B cell (primary cell): ENCODE results near the gene TSPAN5. TPM values are rescaled to one million over a fixed set of nuclear protein-coding genes. Genes with fewer than 3 reads are reported as not detected.

Experiments
- ATAC-seq: fragments of 200-7000 bp; cut with Tn5 transposase; one replicate; pipeline ENCODE4 v1.10.0; 2021; ENCODE audit warnings: low read depth, mild to moderate bottlenecking, moderate number of reproducible peaks, moderate library complexity
- CTCF ChIA-PET: fragments of 350-600 bp; sonication (Branson Sonifier 250); formaldehyde crosslinking; loops from one replicate; lab custom pipeline; 2021; ENCODE audit warnings: antibody characterized with exemption, inconsistent platforms; lab: Charles Lee
- POLR2A ChIA-PET: fragments of 350-600 bp; sonication (Branson Sonifier 250); formaldehyde crosslinking; loops from one replicate; lab custom pipeline; 2021; ENCODE audit warnings: antibody characterized with exemption; lab: Charles Lee
- DNase-seq: peaks from one replicate; pipeline ENCODE4 v3.0.0; 2013
- H2AFZ ChIP-seq: 2 replicates; pipeline ENCODE4 v1.6.1; 2012; ENCODE audit warnings: mild to moderate bottlenecking, low read depth, low read length; ENCODE audit not compliant: insufficient read depth, poor library complexity, severe bottlenecking
- H3K27ac ChIP-seq, 2 donors: 1 replicate in 1 of 2; 2 replicates in 1 of 2; pipeline ENCODE4 v1.5.1; 2012 to 2013; ENCODE audit warnings: low read length in 2 of 2, mild to moderate bottlenecking in 2 of 2, moderate library complexity in 1 of 2
- H3K27me3 ChIP-seq, 4 experiments: fragments of 200-600 bp in 1 of 4; sonication (generic) in 1 of 4; replicated peaks in 1 of 4; 1 replicate in 2 of 4; 2 replicates in 2 of 4; pipeline versions ENCODE4 v1.6.1 to v1.7.0; 2013 to 2016; ENCODE audit warnings: low read length in 3 of 4, mild to moderate bottlenecking in 2 of 4, mixed read lengths in 1 of 4, moderate library complexity in 1 of 4; ENCODE audit not compliant: insufficient read depth in 4 of 4, control insufficient read depth in 3 of 4; ENCODE audit errors: control extremely low read depth in 1 of 4
- H3K36me3 ChIP-seq, 2 experiments: replicated peaks in 1 of 2; 1 replicate in 1 of 2; 2 replicates in 1 of 2; pipeline versions ENCODE4 v1.6.1 to v1.7.1; 2013; ENCODE audit warnings: low read length in 1 of 2; ENCODE audit not compliant: insufficient read depth in 2 of 2, control insufficient read depth in 1 of 2; ENCODE audit errors: control extremely low read depth in 1 of 2, extremely low read depth in 1 of 2
- H3K4me1 ChIP-seq, 2 donors: fragments of 200-600 bp in 1 of 2; sonication (generic) in 1 of 2; 1 replicate in 1 of 2; 2 replicates in 1 of 2; pipeline versions ENCODE4 v1.5.1 to v1.6.1; 2013 to 2017; ENCODE audit warnings: low read length in 2 of 2; ENCODE audit not compliant: control insufficient read depth in 2 of 2, insufficient read depth in 2 of 2
- H3K4me2 ChIP-seq: replicated peaks from 2 replicates; pipeline ENCODE3; 2012; ENCODE audit warnings: mild to moderate bottlenecking, low read depth, low read length; ENCODE audit not compliant: poor library complexity, severe bottlenecking
- H3K4me3 ChIP-seq, 5 experiments: fragments of 200-600 bp in 1 of 5; sonication (generic) in 1 of 5; 1 replicate in 3 of 5; 2 replicates in 2 of 5; pipeline versions ENCODE4 v1.5.1 to v1.7.0; 2011 to 2016; ENCODE audit warnings: low read length in 4 of 5, mild to moderate bottlenecking in 4 of 5, low read depth in 2 of 5, control low read depth in 1 of 5, moderate library complexity in 1 of 5; ENCODE audit not compliant: insufficient read depth in 1 of 5; ENCODE audit errors: control extremely low read depth in 1 of 5, extremely low read depth in 1 of 5
- H3K79me2 ChIP-seq: fragments of 200-600 bp; sonication (generic); one replicate; pipeline ENCODE4 v1.6.0; 2016; ENCODE audit warnings: low read length; ENCODE audit not compliant: control insufficient read depth, insufficient read depth
- H3K9ac ChIP-seq: fragments of 200-600 bp; sonication (generic); 2 replicates; pipeline ENCODE4 v1.6.1; 2017; ENCODE audit warnings: mild to moderate bottlenecking, low read length, moderate library complexity
- H3K9me3 ChIP-seq, 3 donors: one replicate each; pipeline versions ENCODE4 v1.6.1 to v1.7.1; 2013; ENCODE audit warnings: low read length in 2 of 3; ENCODE audit not compliant: control insufficient read depth in 2 of 3, insufficient read depth in 1 of 3; ENCODE audit errors: control extremely low read depth in 1 of 3
- H4K20me1 ChIP-seq: 2 replicates; pipeline ENCODE4 v1.6.0; 2012; ENCODE audit warnings: mild to moderate bottlenecking, low read length; ENCODE audit not compliant: insufficient read depth, control insufficient read depth, poor library complexity, severe bottlenecking
- H3K27ac Mint-ChIP-seq: one replicate; pipeline ENCODE4 v1.8.0; 2021; ENCODE audit warnings: mixed read lengths
- H3K27me3 Mint-ChIP-seq: one replicate; pipeline ENCODE4 v1.8.0; 2021; ENCODE audit warnings: mixed read lengths
- H3K4me1 Mint-ChIP-seq: one replicate; pipeline ENCODE4 v1.8.0; 2021; ENCODE audit warnings: mixed read lengths
- H3K4me3 Mint-ChIP-seq: one replicate; pipeline ENCODE4 v1.8.0; 2021; ENCODE audit warnings: mixed read lengths
- H3K9me3 Mint-ChIP-seq: one replicate; pipeline ENCODE4 v1.8.0; 2022; ENCODE audit warnings: mixed read lengths; ENCODE audit not compliant: insufficient read depth
- EZH2 ChIP-seq: IDR thresholded peaks from 2 replicates; pipeline ENCODE4 v1.6.1; 2012; ENCODE audit warnings: borderline replicate concordance, low read depth, mild to moderate bottlenecking, moderate library complexity, low read length; ENCODE audit not compliant: insufficient read depth, poor library complexity, severe bottlenecking
- WGBS: methylation state at CpG from one replicate; pipeline ENCODE4 v1.1.5; 2013; ENCODE audit warnings: missing lambda C conversion rate; ENCODE audit not compliant: insufficient coverage; 5-methylcytosine and 5-hydroxymethylcytosine counted together
- intact Hi-C: fragments of 100-400 bp; cut with micrococcal nuclease; formaldehyde crosslinking; loops from one replicate; pipeline ENCODE4 v1.10.0; 2022
- polyA plus RNA-seq: library from polyadenylated mRNA; depleted of rRNA; stranded (reverse); fragments of >200 nt; gene quantifications from 2 replicates; pipeline ENCODE4 v1.2.3, GENCODE V29; 2012
- total RNA-seq, 2 donors: library from RNA; stranded (reverse); fragments of 120-200 nt in 1 of 2; gene quantifications; 1 replicate in 1 of 2; 2 replicates in 1 of 2; pipeline versions ENCODE4 v1.2.3 to v1.2.4, GENCODE V29; 2013 to 2022
- TF ChIP-seq, protein P1 (sequence below): fragments of 200-600 bp; IDR thresholded peaks from one replicate; pipeline ENCODE4 v1.8.0; 2022; ENCODE audit warnings: antibody characterized with exemption, mild to moderate bottlenecking

TSPAN5 gene
- total and polyA plus RNA-seq, 2 donors (not counting 1 experiment from before 2014, with no cell fraction given): 2.6 to 5.3 TPM

DNA sequence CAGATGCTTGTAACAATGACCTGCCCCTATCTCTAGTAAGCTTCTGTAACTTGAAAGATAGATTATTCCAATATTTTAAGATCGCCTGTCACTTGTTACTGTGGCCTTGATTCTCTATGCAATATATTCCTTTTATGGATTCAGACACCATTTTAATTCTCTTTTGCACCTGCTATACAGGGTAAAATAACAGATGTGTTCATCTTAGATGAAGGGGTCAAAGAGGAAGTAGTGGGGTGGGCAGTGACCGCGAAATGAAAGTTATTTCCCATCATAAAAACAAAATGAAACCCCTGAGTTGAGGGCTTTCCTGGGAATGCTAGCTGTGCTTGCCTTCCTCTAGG is 175.9 kb downstream of the TSPAN5 start:
- peak overlapping the region; percentile 23 for H2AFZ ChIP-seq
- no peaks in the 10 kb centered on the region for H4K20me1 ChIP-seq
- no peak overlapping the region for H3K9ac ChIP-seq
- TF ChIP-seq, protein P1, sequence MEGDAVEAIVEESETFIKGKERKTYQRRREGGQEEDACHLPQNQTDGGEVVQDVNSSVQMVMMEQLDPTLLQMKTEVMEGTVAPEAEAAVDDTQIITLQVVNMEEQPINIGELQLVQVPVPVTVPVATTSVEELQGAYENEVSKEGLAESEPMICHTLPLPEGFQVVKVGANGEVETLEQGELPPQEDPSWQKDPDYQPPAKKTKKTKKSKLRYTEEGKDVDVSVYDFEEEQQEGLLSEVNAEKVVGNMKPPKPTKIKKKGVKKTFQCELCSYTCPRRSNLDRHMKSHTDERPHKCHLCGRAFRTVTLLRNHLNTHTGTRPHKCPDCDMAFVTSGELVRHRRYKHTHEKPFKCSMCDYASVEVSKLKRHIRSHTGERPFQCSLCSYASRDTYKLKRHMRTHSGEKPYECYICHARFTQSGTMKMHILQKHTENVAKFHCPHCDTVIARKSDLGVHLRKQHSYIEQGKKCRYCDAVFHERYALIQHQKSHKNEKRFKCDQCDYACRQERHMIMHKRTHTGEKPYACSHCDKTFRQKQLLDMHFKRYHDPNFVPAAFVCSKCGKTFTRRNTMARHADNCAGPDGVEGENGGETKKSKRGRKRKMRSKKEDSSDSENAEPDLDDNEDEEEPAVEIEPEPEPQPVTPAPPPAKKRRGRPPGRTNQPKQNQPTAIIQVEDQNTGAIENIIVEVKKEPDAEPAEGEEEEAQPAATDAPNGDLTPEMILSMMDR: no peak
- no peak for TF ChIP-seq EZH2
- no peak overlapping the region for H3K4me3 ChIP-seq
- H3K27me3 Mint-ChIP-seq: no peaks in the 10 kb centered on the region
- no peak overlapping the region for H3K27ac Mint-ChIP-seq
- H3K27ac ChIP-seq: no peak overlapping the region
- H3K79me2 ChIP-seq: no peaks in the 10 kb centered on the region
- H3K9me3 Mint-ChIP-seq: no peaks in the 10 kb centered on the region
- CTCF ChIA-PET: interaction anchor here (0.6 to 2.2 kb wide), 2 partner anchors 15 to 346 kb away, joined by 4 to 9 read pairs; no protein-coding TSS in a partner anchor
- intact Hi-C loops: no loop called here
- POLR2A ChIA-PET: no interaction called here
- H3K4me2 ChIP-seq: peak overlapping the region; percentile 21
- H3K4me1 Mint-ChIP-seq: peaks cover 13% of the 10 kb centered on the region
- H3K36me3 ChIP-seq: no peaks in the 10 kb centered on the region
- DNase-seq (no peak), ATAC-seq (no peak)
- H3K4me1 ChIP-seq: peaks cover 7 to 9% of the 10 kb centered on the region in 2 donors
- H3K4me3 Mint-ChIP-seq: no peak overlapping the region
- no peaks in the 10 kb centered on the region for H3K9me3 ChIP-seq
- WGBS: no CpG with 5 or more reads among the region's 3 CpGs
- H3K27me3 ChIP-seq: no peaks in the 10 kb centered on the region

GRCh38 chr4:98481167-98481566 is 177.2 kb downstream of the TSPAN5 start:
- H3K9me3 ChIP-seq: no peaks in the 10 kb centered on the region
- no peak overlapping the region for H3K9ac ChIP-seq
- no peaks in the 10 kb centered on the region for H3K27me3 Mint-ChIP-seq
- H3K27ac ChIP-seq: no peak overlapping the region
- H3K4me3 Mint-ChIP-seq: no peak overlapping the region
- no peaks in the 10 kb centered on the region for H3K9me3 Mint-ChIP-seq
- H3K36me3 ChIP-seq: peaks cover 0 to under 1% of the 10 kb centered on the region in 2 experiments
- no peaks in the 10 kb centered on the region for H4K20me1 ChIP-seq
- H2AFZ ChIP-seq: no peak overlapping the region
- peaks cover 16% of the 10 kb centered on the region for H3K4me1 Mint-ChIP-seq
- no peaks in the 10 kb centered on the region for H3K27me3 ChIP-seq
- ChIA-PET CTCF (interaction anchor here (0.7 to 2.2 kb wide), 2 partner anchors 12 to 14 kb away, joined by 3 to 9 read pairs; no protein-coding TSS in a partner anchor), POLR2A (no interaction called here)
- TF ChIP-seq, protein P1: no peak
- no peak for TF ChIP-seq EZH2
- H3K4me2 ChIP-seq: no peak overlapping the region
- H3K79me2 ChIP-seq: no peaks in the 10 kb centered on the region
- peaks cover 7 to 9% of the 10 kb centered on the region in 2 donors for H3K4me1 ChIP-seq
- intact Hi-C loops: no loop called here
- 100% methylated on average over 3 of the region's 3 CpGs for WGBS
- ATAC-seq (no peak), DNase-seq (no peak)
- no peak overlapping the region for H3K4me3 ChIP-seq
- no peak overlapping the region for H3K27ac Mint-ChIP-seq
